Activated CD4-positive, alpha-beta memory T cell treated with anti-CD3 and anti-CD28 coated beads for 36 hours (primary cell): ENCODE measurements around the gene RIIAD1. TPM values are rescaled to one million over a fixed set of nuclear protein-coding genes. Genes with fewer than 3 reads are reported as not detected.
"Not testable (repeated sequence)": the region's sequence is repeated elsewhere in the genome, so short reads cannot be mapped to it uniquely, and the experiment has no call there.

Source experiments
- CTCF ChIA-PET: fragments of 350-600 bp; sonication (Branson Sonifier 250); formaldehyde crosslinking; loops from one replicate; lab custom pipeline; 2021; ENCODE audit warnings: antibody characterized with exemption, inconsistent platforms; lab: Charles Lee
- POLR2A ChIA-PET: fragments of 350-600 bp; sonication (Branson Sonifier 250); formaldehyde crosslinking; loops from one replicate; lab custom pipeline; 2021; ENCODE audit warnings: antibody characterized with exemption; lab: Charles Lee
- DNase-seq: peaks from one replicate; pipeline ENCODE4 v3.0.0-alpha.2; 2020
- H3K27ac Mint-ChIP-seq: one replicate; pipeline ENCODE4 v1.8.0; 2021; ENCODE audit warnings: mixed read lengths
- H3K27me3 Mint-ChIP-seq: one replicate; pipeline ENCODE4 v1.8.0; 2021; ENCODE audit warnings: mixed read lengths
- H3K36me3 Mint-ChIP-seq: one replicate; pipeline ENCODE4 v1.8.0; 2021; ENCODE audit warnings: mixed read lengths
- H3K4me1 Mint-ChIP-seq: one replicate; pipeline ENCODE4 v1.8.0; 2021; ENCODE audit warnings: low read depth, mixed read lengths
- H3K4me3 Mint-ChIP-seq: one replicate; pipeline ENCODE4 v1.8.0; 2021; ENCODE audit warnings: mild to moderate bottlenecking, mixed read lengths
- H3K9me3 Mint-ChIP-seq: one replicate; pipeline ENCODE4 v1.8.0; 2021; ENCODE audit warnings: mixed read lengths
- intact Hi-C: fragments of 100-400 bp; cut with micrococcal nuclease; formaldehyde crosslinking; loops from one replicate; pipeline ENCODE4 v1.15.1; 2023
- total RNA-seq, 2 experiments: library from RNA; stranded (reverse); gene quantifications; one replicate each; pipeline ENCODE4 v1.2.3, GENCODE V29; 2021

The RIIAD1 gene
- total RNA-seq, 2 experiments from 2014 or later, result not detected

DNA sequence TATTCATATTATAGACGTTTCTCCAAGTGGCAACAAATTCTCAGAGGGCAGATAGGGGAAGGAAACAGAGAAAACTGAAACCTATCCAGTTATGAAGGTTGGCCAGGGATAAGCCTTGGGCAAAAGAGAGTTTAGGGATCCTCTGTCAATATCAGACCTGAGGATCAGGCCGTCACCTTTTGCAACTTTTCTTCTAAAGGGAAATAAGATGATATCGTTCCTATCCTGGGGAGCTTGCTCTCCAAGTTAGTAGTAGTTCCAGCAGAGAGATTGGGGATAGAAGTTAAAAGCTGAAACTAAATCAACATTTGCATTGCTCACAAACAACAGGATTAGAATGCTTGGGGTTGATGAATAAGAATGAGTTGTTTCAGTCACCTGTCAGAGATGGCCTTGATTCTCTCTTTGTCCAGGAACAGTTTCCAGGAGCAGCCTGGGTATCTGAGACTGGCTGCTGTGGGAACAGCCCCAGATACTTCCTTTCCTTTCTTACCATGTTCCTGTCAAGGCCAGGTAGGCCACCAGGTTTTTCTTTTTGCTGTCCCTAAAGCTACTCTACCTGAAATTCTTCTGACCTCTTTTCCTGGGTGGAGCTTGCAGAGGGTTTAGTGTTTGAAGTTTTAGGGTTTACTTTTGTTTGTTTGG lies 2.5 kb downstream of the RIIAD1 start:
- Mint-ChIP-seq H3K36me3 (no peaks in the 10 kb centered on the region), H3K27me3 (peaks cover 44% of the 10 kb centered on the region), H3K9me3 (no peaks in the 10 kb centered on the region), H3K4me1 (peaks cover 16% of the 10 kb centered on the region), H3K27ac (no peak overlapping the region), H3K4me3 (no peak overlapping the region)
- DNase-seq, result no peak
- CTCF ChIA-PET, result interaction anchor here (3.1 kb wide), 1 partner anchor 10 kb away, joined by 13 read pairs; no protein-coding TSS in a partner anchor
- POLR2A ChIA-PET, result no interaction called here
- intact Hi-C loops, result no loop called here

DNA sequence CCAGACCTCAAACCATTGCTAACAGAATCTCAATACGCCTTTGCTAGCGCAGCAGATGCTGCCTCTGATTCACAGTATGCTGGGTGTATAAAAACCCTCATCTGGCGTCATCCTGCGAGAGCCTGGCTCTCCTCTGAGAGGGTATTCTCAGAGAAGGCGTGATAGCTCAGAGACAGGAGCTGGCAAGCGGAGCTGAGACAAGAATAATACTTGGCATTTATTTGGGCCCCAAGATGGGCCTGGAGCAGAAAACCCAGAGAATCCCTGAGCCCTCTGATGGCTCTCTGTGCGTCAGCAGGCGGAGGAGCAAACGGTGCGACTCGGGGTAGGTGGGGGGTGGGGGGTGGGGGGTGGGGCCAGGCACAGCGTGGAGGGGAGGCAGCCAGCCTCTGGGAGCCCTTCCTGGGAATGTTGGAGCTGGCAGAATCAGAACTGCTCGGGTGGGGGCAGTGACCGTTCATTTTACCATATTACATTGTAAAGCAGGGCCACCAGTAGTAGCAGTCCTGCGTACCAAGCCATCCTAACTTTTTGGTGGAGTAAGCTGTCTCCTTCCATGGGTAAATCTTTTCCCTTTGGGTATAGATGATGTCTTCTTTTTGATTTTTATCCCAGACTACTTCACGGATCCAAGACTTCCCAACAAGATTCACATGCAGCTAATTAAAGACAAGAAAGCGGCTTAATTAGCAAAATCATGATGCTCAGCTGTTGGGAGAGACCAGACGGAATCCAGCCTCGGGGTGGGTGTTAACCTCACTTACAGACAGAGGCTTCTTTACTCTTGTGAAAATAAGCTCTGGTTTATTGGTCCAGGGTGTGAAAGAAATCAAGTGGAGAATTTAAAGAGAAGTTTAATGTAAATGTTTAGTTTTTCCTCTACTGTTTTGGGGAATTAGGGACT lies 7.1 kb downstream of the RIIAD1 start:
- Mint-ChIP-seq H3K4me3 (no peak overlapping the region), H3K36me3 (no peaks in the 10 kb centered on the region), H3K27ac (no peak overlapping the region), H3K9me3 (no peaks in the 10 kb centered on the region), H3K4me1 (no peaks in the 10 kb centered on the region), H3K27me3 (peaks cover 41% of the 10 kb centered on the region)
- DNase-seq, result no peak
- CTCF ChIA-PET, result interaction anchor here (3.0 kb wide), 1 partner anchor 109 kb away, joined by 8 read pairs; no protein-coding TSS in a partner anchor
- POLR2A ChIA-PET, result no interaction called here
- intact Hi-C loops, result no loop called here

- ChIA-PET CTCF (interaction anchor here (3.0 kb wide), 1 partner anchor 108 kb away, joined by 8 read pairs; no protein-coding TSS in a partner anchor), POLR2A (no interaction called here)
- no peaks in the 10 kb centered on the region for H3K36me3 Mint-ChIP-seq
- no peaks in the 10 kb centered on the region for H3K4me1 Mint-ChIP-seq
- no peak overlapping the region for H3K4me3 Mint-ChIP-seq
- H3K9me3 Mint-ChIP-seq, result no peaks in the 10 kb centered on the region
- no peak for DNase-seq
- H3K27me3 Mint-ChIP-seq, result peaks cover 33% of the 10 kb centered on the region
- H3K27ac Mint-ChIP-seq, result no peak overlapping the region
- intact Hi-C loops, result no loop called here
Measured at GRCh38 chr1:151729157-151729965, 8.0 kb downstream of the RIIAD1 start.

DNA sequence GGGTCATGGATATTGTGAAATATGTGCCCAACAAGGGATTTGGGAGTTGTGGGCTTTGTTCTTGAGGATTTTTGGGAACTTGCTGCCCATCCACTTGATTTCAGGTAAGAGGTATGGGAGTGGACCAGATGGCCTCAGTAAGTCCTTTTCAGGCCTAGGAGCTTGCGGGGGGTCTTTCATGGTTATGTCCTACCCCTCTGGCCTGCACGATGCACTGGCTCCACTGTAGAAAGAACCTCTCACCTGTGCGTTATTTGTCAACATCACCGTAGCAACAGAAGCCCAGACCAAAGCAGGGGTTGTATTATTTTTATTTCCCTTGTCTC lies 8.6 kb downstream of the RIIAD1 start:
- H3K9me3 Mint-ChIP-seq, result no peaks in the 10 kb centered on the region
- peaks cover 31% of the 10 kb centered on the region for H3K27me3 Mint-ChIP-seq
- no peaks in the 10 kb centered on the region for H3K36me3 Mint-ChIP-seq
- H3K4me3 Mint-ChIP-seq, result no peak overlapping the region
- ChIA-PET CTCF (no interaction called here), POLR2A (no interaction called here)
- no peaks in the 10 kb centered on the region for H3K4me1 Mint-ChIP-seq
- H3K27ac Mint-ChIP-seq, result no peak overlapping the region
- intact Hi-C loops, result loop anchor here (10.0 kb wide), 1 partner anchor 285 kb away; no protein-coding TSS in a partner anchor
- no peak for DNase-seq

GRCh38 chr1:151733126-151733525 lies 11.8 kb downstream of the RIIAD1 start:
- Mint-ChIP-seq H3K4me1 (no peaks in the 10 kb centered on the region), H3K36me3 (no peaks in the 10 kb centered on the region), H3K4me3 (no peak overlapping the region), H3K9me3 (peaks cover 16% of the 10 kb centered on the region), H3K27me3 (peaks cover 17% of the 10 kb centered on the region), H3K27ac (no peak overlapping the region)
- ChIA-PET CTCF (interaction anchor here (0.8 to 2.8 kb wide), 6 partner anchors 10 to 289 kb away, joined by 3 to 21 read pairs (median 8); no protein-coding TSS in a partner anchor), POLR2A (no interaction called here)
- no peak for DNase-seq
- intact Hi-C loops, result loop anchor here (10.0 kb wide), 1 partner anchor 288 kb away; no protein-coding TSS in a partner anchor

- H3K27me3 Mint-ChIP-seq, result peaks cover 13% of the 10 kb centered on the region
- peaks cover 17% of the 10 kb centered on the region for H3K9me3 Mint-ChIP-seq
- H3K27ac Mint-ChIP-seq, H3K36me3 Mint-ChIP-seq, DNase-seq, H3K4me1 Mint-ChIP-seq, H3K4me3 Mint-ChIP-seq, POLR2A ChIA-PET: not testable (repeated sequence)
- CTCF ChIA-PET, result interaction anchor here (0.6 to 2.8 kb wide), 15 partner anchors 10 to 362 kb away, joined by 3 to 29 read pairs (median 6); partner anchors contain the start of genes CGN, RIIAD1 and SELENBP1
- intact Hi-C loops, result loop anchor here (2.0 to 10.0 kb wide), 2 partner anchors 199 to 289 kb away; no protein-coding TSS in a partner anchor
Measured at GRCh38 chr1:151733995-151734394, 12.7 kb downstream of the RIIAD1 start.

GRCh38 chr1:151737026-151737425 lies 15.7 kb downstream of the RIIAD1 start:
- intact Hi-C loops, result loop anchor here (5.0 to 10.0 kb wide), 2 partner anchors 100 to 292 kb away; partner anchors contain the start of gene C2CD4D
- POLR2A ChIA-PET, result no interaction called here

GRCh38 chr1:151737479-151737878 lies 16.2 kb downstream of the RIIAD1 start:
- H3K9me3 Mint-ChIP-seq, result peaks cover 17% of the 10 kb centered on the region
- CTCF ChIA-PET, result interaction anchor here (1.0 to 1.1 kb wide), 2 partner anchors 144 to 437 kb away, joined by 3 read pairs; no protein-coding TSS in a partner anchor

More at GRCh38 chr1:151737026-151737425, 15.7 kb downstream of the RIIAD1 start:
- Mint-ChIP-seq H3K9me3 (peaks cover 17% of the 10 kb centered on the region), H3K36me3 (no peaks in the 10 kb centered on the region), H3K27ac (no peak overlapping the region), H3K27me3 (peaks cover 3% of the 10 kb centered on the region), H3K4me1 (peaks cover 5% of the 10 kb centered on the region), H3K4me3 (no peak overlapping the region)
- no peak for DNase-seq
- CTCF ChIA-PET, result interaction anchor here (1.0 kb wide), 1 partner anchor 143 kb away, joined by 3 read pairs; no protein-coding TSS in a partner anchor

DNA sequence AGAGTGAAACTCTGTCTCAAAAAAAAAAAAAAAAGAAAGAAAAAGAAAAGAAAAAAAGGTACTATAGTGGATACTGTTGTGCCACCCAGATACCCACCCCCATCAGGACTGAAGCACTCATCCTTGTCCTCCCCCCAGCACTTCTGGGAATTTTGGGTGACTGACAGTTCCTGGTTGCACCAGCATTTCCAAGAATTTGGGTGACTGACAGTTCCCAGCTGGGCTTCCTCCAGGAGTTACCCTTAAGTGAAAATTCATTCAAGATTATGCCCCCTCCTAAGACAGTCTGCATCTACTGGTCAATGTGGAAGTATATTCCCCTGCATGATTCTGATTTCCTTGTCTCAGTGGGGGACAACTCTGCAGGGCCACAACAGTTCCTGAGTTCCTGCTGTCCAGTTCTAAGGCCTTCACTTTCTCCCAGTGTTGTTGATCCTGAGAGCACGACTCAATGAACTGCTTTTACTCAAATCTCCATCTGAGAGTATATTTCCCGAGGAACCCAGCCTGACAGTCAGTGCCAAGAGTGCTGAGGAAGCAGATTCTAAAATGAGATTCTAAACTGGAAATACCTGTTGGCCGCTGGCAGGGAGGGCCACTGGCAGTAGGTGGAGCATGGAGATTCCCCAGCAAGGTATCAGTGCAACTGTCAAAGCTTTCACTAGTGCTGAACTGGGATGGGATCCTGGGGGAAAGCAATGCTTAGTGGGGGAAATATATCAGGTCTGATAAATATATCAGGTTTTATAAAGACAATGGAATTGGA lies 18.5 kb downstream of the RIIAD1 start:
- Mint-ChIP-seq H3K4me1 (peaks cover 5% of the 10 kb centered on the region), H3K27ac (no peak overlapping the region), H3K4me3 (no peak overlapping the region), H3K9me3 (peaks cover 17% of the 10 kb centered on the region), H3K36me3 (no peaks in the 10 kb centered on the region), H3K27me3 (no peaks in the 10 kb centered on the region)
- ChIA-PET POLR2A (no interaction called here), CTCF (no interaction called here)
- DNase-seq, result no peak
- intact Hi-C loops, result loop anchor here (5.0 to 10.0 kb wide), 2 partner anchors 98 to 295 kb away; partner anchors contain the start of gene C2CD4D

More at GRCh38 chr1:151737479-151737878, 16.2 kb downstream of the RIIAD1 start:
- POLR2A ChIA-PET, result no interaction called here
- Mint-ChIP-seq H3K27ac (no peak overlapping the region), H3K4me1 (peaks cover 5% of the 10 kb centered on the region), H3K4me3 (no peak overlapping the region), H3K27me3 (peaks cover under 1% of the 10 kb centered on the region), H3K36me3 (no peaks in the 10 kb centered on the region)
- intact Hi-C loops, result loop anchor here (5.0 to 10.0 kb wide), 2 partner anchors 100 to 293 kb away; partner anchors contain the start of gene C2CD4D
- DNase-seq, result no peak

DNA sequence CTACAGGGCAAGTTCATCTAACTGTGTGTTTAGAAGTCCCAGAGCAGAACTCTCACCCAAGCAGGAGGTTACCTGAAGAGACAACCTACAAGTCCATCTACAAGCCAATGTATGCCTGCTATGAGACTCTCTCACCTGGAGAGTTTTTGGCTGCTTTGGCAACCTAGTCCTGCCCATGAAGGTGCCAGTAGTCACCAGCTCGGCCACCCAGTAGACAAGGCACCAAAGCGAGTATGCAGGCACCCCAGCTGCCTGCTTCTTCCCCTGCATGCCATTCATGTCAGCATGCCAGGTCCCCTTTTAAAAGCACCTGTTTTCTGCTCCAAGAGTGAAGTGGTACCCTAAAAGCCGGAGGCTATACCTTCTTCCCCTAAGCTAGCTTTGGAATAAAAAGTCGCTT lies 20.2 kb downstream of the RIIAD1 start:
- Mint-ChIP-seq H3K4me1 (peaks cover 5% of the 10 kb centered on the region), H3K27ac (no peak overlapping the region), H3K4me3 (no peak overlapping the region), H3K36me3 (no peaks in the 10 kb centered on the region), H3K27me3 (no peaks in the 10 kb centered on the region), H3K9me3 (peaks cover 17% of the 10 kb centered on the region)
- POLR2A ChIA-PET, result no interaction called here
- DNase-seq, result no peak
- intact Hi-C loops, result no loop called here
- CTCF ChIA-PET, result no interaction called here

DNA sequence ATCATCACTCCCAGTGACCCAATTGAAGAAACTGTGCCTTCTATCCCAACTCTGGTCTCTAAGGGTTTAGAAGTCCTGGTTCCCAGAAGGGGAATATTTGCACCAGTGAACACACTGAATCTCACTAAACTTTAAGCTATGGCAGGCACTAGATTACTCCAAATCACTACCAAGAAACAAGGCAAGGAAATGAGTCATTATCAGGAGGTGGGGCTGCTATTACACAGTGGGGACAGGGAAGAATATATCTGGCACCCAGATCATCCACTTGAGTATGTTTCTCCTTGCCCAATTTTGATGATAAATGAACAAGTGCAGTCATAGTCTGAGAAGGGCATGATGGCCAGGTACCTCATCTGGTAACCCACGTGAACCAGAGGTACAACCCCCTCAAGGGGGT lies 35.0 kb downstream of the RIIAD1 start:
- ChIA-PET CTCF (no interaction called here), POLR2A (no interaction called here)
- H3K27ac Mint-ChIP-seq, result no peak overlapping the region

More for the DNA sequence above, 35.0 kb downstream of the RIIAD1 start:
- H3K36me3 Mint-ChIP-seq, result peaks cover 18% of the 10 kb centered on the region
- DNase-seq, result peak; percentile 11
- H3K9me3 Mint-ChIP-seq, result no peaks in the 10 kb centered on the region
- intact Hi-C loops, result no loop called here
- H3K27me3 Mint-ChIP-seq, result peaks cover 3% of the 10 kb centered on the region
- H3K4me1 Mint-ChIP-seq, result peaks cover 11% of the 10 kb centered on the region
- H3K4me3 Mint-ChIP-seq, result no peak overlapping the region
